H1 (cell line): ENCODE data around the gene SIK3.

ENCODE experiments used
- EP300 ChIP-seq, 2 experiments: IDR thresholded peaks; 1 replicate in 1 of 2; 2 replicates in 1 of 2; pipeline ENCODE4 v1.6.1; 2011 to 2012; ENCODE audit warnings: low read depth in 2 of 2, low read length in 2 of 2, mild to moderate bottlenecking in 2 of 2, borderline replicate concordance in 1 of 2, inconsistent platforms in 1 of 2, moderate library complexity in 1 of 2
- GABPA ChIP-seq: IDR thresholded peaks from 2 replicates; pipeline ENCODE4 v1.6.1; 2011; ENCODE audit warnings: mild to moderate bottlenecking, low read length, moderate library complexity, borderline replicate concordance; ENCODE audit not compliant: insufficient read depth
- POLR2A ChIP-seq, 2 experiments: IDR thresholded peaks; 1 replicate in 1 of 2; 2 replicates in 1 of 2; pipeline ENCODE4 v1.6.1; 2011; ENCODE audit warnings: low read depth in 2 of 2, low read length in 2 of 2, mild to moderate bottlenecking in 2 of 2; ENCODE audit errors: control extremely low read depth in 1 of 2
- POLR2AphosphoS5 ChIP-seq: IDR thresholded peaks from 2 replicates; pipeline ENCODE4 v1.6.1; 2011; ENCODE audit warnings: low read depth, low read length
- TBP ChIP-seq: IDR thresholded peaks from 2 replicates; pipeline ENCODE4 v1.6.1; 2011; ENCODE audit warnings: low read depth, low read length, improper control_type of control experiment
- TF ChIP-seq, protein P1 (sequence below), 3 experiments: IDR thresholded peaks; 1 replicate in 2 of 3; 2 replicates in 1 of 3; pipeline versions ENCODE4 v1.5.1 to v1.6.1; 2011; ENCODE audit warnings: low read length in 3 of 3, mild to moderate bottlenecking in 3 of 3, inconsistent platforms in 2 of 3, low read depth in 1 of 3, moderate library complexity in 1 of 3; ENCODE audit not compliant: insufficient read depth in 1 of 3; ENCODE audit errors: control extremely low read depth in 1 of 3

DNA sequence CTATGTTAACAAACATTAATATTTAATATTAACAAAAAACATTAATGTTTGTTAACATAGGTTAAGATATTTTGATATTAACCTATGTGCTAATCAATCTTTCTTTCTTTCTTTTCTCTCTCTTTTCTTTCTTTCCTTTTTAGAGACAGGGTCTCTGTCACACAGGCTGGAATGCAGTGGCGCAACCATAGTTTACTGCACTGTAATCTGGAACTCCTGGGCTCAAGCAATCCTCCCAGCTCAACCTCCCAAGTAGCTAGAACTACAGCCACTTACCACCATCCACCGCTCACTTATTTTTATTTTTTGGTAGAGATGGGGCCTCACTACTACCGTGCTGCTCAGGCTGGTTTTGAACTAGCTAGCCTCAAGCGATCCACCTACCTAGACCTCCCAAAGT lies 13.2 kb downstream of the SIK3 start:
- TF ChIP-seq GABPA (no peak), POLR2AphosphoS5 (no peak), EP300 (IDR thresholded peaks at IDR 0.05; ENCODE audit: borderline replicate concordance in 1 of 2, low read depth in 2 of 2, low read length in 2 of 2) (no peak), TBP (no peak), POLR2A (IDR thresholded peaks at IDR 0.05; ENCODE audit: control extremely low read depth in 1 of 2, low read depth in 2 of 2, low read length in 2 of 2) (no peak)
- TF ChIP-seq, protein P1, sequence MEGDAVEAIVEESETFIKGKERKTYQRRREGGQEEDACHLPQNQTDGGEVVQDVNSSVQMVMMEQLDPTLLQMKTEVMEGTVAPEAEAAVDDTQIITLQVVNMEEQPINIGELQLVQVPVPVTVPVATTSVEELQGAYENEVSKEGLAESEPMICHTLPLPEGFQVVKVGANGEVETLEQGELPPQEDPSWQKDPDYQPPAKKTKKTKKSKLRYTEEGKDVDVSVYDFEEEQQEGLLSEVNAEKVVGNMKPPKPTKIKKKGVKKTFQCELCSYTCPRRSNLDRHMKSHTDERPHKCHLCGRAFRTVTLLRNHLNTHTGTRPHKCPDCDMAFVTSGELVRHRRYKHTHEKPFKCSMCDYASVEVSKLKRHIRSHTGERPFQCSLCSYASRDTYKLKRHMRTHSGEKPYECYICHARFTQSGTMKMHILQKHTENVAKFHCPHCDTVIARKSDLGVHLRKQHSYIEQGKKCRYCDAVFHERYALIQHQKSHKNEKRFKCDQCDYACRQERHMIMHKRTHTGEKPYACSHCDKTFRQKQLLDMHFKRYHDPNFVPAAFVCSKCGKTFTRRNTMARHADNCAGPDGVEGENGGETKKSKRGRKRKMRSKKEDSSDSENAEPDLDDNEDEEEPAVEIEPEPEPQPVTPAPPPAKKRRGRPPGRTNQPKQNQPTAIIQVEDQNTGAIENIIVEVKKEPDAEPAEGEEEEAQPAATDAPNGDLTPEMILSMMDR (IDR thresholded peaks at IDR 0.05; ENCODE audit: control extremely low read depth in 1 of 3, insufficient read depth in 1 of 3, low read depth in 1 of 3, low read length in 3 of 3), result no peak
